Activated CD4-positive, alpha-beta T cell treated with anti-CD3 and anti-CD28 coated beads, Interleukin-2, amount 50 U/mL, for 1 hour (primary cell): Measurements from ENCODE around the gene GRB14.
"Not testable (repeated sequence)": the region's sequence is repeated elsewhere in the genome, so short reads cannot be mapped to it uniquely, and the experiment has no call there.

Experiments
- DNase-seq: peaks from one replicate; pipeline ENCODE4 v3.0.0-alpha.2; 2020

GRB14 gene

GRCh38 chr2:164479460-164479859, 141.8 kb downstream of the GRB14 start:
- DNase-seq = no peak

GRCh38 chr2:164478205-164478604, 143.1 kb downstream of the GRB14 start:
- DNase-seq = no peak

GRCh38 chr2:164474873-164475272, 146.4 kb downstream of the GRB14 start:
- DNase-seq = no peak

GRCh38 chr2:164473021-164473420, 148.3 kb downstream of the GRB14 start:
- no peak for DNase-seq

- not testable (repeated sequence) for DNase-seq
Observed at GRCh38 chr2:164465047-164465446, 156.2 kb downstream of the GRB14 start.

- DNase-seq = no peak
Observed at GRCh38 chr2:164464376-164464775, 156.9 kb downstream of the GRB14 start.

GRCh38 chr2:164458792-164459191, 162.5 kb downstream of the GRB14 start:
- DNase-seq = no peak

- no peak for DNase-seq
Observed at GRCh38 chr2:164457271-164457670, 164.0 kb downstream of the GRB14 start.

- DNase-seq = peak; percentile 0
Observed at GRCh38 chr2:164456619-164457018, 164.7 kb downstream of the GRB14 start.

GRCh38 chr2:164453656-164454305, 167.5 kb downstream of the GRB14 start:
- DNase-seq = no peak

GRCh38 chr2:164450278-164450677, 171.0 kb downstream of the GRB14 start:
- no peak for DNase-seq

GRCh38 chr2:164449706-164450105, 171.6 kb downstream of the GRB14 start:
- DNase-seq = no peak

GRCh38 chr2:164447660-164448059, 173.6 kb downstream of the GRB14 start:
- DNase-seq = no peak
